Measurements from ENCODE around the gene ZFAND6.

The ZFAND6 gene

DNA sequence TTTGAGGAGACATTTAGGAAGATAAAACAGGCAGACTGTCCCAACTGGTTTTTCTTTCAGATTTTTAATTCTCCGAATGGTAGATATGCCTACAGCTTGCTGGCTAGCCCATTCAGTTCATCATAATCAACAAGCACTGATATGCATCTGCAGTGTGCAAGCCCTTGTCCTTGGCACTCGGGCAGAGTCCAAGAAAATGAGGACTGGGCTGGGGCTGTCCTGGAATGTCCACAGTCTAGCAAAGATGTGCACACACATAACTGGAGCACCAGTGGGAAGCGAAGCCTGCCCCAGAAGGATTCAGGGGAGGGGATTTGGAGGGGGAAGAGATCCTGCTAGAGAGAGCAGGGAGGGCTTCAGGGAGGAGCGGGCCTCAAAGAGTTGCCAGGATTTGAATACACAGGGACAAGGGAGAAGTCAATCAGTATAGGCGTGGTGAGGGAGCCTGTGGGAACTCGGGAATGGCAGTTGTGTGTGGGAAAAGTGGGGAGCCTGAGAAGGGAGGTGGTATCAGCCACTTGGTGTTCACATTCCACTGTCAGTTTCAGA is 102.1 kb downstream of the ZFAND6 start:
- DNase-seq (ENCODE audit: low read depth, low spot score): no peak
- H3K27ac ChIP-seq: no peak overlapping the region

DNA sequence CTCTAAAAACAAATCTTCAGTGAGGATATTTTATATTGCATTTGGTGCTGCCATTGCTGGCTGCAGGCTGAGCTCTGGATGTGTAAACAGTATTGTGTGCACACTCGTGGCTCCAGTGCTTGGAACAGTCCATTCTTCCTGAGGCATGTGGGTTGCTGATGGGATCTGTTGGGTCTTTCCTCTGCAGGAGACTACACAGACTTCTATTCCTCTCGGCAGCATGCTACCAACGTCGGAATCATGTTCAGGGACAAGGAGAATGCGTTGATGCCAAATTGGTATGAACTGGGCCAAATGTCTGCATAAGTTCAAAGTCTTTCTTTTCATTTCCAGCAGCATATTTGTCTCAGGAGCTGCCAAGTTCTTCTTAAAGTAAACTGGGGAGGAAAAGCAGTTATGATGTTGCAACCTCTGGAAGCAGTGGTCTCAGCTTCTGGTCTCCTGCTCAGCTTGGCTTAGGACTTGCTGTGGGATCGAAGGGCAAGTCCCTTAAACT is 102.6 kb downstream of the ZFAND6 start:
- DNase-seq (ENCODE audit: low read depth, low spot score): no peak
- no peak overlapping the region for H3K27ac ChIP-seq

DNA sequence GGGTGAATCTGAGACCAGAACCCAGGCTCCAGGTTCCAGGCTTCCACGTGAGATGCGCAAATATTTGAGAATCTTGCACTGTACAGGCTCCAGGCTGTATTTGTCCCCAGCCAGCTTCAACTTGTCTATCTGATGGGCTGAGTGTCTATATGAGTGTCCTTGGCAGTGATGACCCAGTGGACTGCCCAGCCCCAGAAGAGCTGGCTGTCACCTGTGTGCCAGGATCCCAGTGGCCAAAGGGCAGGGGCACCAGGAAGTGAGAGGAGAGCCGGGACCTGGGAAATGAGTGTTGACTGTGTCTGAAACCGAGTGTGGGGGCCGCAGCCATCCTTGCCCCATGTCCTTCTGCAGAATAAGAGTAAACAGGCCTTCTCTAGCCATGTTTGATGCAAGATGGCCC is 103.7 kb downstream of the ZFAND6 start:
- DNase-seq (ENCODE audit: low read depth, low spot score): no peak
- no peak overlapping the region for H3K27ac ChIP-seq

DNA sequence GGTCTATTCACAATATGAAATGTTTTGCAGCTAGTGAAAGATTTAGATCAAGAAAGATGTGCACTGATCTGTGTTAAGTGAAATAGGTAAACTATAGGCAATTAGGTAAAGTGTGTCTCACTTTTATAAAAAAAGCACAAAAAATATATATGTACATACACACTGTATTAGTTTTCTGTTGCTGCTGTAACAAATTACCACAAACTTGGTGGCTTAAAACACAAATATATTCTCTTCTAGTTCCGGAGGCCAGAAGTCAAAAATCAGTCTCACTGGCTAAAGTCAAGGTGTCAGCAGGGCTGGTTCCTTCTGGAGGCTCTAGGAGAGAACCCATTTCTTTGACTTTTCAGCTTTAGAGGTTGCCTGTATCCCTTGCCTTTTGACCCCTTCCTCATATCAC is 104.4 kb downstream of the ZFAND6 start:
- H3K27ac ChIP-seq: no peak overlapping the region
- DNase-seq (ENCODE audit: low read depth, low spot score): no peak

DNA sequence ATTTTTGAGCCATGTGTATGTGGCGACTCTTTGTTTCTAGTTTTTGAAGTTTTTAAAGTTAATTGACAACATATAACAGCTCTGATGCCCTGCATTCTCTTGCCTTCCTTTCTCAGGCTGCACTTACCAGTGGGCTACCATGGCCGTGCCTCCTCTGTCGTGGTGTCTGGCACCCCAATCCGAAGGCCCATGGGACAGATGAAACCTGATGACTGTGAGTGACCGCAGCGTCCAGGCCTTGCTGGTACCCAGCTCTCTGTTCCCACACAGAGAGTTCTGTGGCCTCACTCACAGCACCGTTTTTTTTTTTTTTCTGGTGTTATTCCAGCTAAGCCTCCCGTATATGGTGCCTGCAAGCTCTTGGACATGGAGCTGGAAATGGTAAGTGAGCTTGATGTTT is 108.5 kb downstream of the ZFAND6 start:
- no peak for DNase-seq (ENCODE audit: low read depth, low spot score)
- H3K27ac ChIP-seq: peak overlapping the region; percentile 14

DNA sequence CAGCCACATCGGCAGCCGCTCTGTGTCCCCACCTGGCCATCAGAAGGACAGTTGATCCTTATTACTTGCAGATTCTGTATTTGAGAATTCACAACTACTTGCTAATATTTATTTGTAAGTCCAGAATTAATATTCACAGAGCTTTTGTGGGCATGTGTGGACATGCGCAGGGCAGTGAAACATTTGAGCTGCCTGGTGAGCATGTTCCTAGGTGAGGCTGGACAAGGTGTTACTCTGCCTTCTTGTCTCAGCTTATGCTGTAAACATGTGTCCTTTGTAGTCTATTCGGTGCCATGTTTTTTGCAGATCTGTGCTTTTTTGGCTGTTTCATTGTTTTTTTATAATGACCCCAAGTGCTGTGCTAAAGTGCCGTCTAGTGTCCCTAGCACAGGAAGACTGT is 108.9 kb downstream of the ZFAND6 start:
- peak overlapping the region; percentile 14 for H3K27ac ChIP-seq
- no peak for DNase-seq (ENCODE audit: low read depth, low spot score)

DNA sequence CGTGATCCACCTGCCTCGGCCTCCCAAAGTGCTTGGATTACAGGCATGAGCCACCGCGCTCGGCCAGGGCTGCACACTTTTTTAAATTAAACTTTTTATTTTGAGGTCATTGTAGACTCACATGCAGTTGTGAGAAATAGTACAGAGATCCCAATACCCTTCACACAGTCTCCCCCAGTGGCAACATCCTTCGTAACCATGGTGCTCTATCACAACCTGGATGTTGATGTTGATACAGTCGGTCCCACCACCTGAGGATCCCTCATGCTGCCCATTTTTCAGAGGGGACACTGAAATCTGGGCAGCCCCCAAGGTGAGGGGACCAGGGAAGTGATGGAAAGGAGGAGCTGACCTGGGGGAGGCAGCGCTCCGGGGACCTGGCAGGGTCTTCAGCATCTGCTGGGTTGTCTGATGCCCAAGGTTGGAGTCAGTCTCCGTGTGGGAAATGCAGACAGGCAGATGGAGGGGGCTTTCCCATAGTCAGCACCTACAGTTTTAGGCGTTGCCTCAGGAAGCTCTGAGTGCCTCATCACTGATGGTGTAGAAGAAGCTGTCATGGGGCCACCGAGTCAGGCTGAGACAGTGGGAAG is 110.4 kb downstream of the ZFAND6 start:
- DNase-seq (ENCODE audit: low read depth, low spot score): no peak
- no peak overlapping the region for H3K27ac ChIP-seq

DNA sequence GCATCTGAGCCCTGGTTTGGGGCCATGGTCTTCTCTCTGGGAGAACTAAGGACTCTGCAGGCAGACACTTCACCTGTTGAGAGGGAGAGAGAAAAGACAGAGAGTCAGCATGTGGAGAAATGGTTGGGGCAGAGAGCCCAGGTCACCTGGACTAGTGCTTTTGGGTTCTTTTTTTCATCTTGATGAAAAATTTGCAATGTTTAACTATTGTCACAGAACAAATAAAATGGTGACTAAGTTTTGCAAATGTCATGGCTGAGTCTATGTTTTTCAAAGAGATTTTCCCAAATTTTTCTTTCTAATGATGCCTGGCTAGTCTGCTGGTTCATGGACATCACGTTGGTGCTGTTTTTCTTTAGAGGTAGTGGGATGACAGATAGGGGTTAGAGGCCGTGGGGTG is 111.1 kb downstream of the ZFAND6 start:
- DNase-seq (ENCODE audit: low read depth, low spot score): no peak
- no peak overlapping the region for H3K27ac ChIP-seq

DNA sequence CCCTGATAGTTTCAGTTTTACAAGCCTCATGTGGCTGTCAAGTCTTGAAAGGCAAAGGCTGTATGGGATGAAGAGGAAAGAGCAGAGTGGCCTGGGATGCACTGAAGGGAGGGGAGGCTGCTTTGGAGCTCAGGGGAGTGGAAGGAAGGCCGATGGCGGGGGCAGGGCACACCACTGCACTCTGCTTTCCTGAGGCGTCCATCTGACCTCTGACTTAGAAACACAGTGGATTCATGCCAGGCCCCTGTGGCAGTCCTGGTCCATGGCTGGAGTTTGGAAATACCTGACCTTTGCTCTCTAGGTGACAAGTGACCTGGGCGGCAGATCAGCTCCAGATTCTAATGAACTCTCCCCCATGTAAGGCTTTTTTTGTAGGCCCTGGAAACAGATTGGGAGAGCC is 112.3 kb downstream of the ZFAND6 start:
- no peak overlapping the region for H3K27ac ChIP-seq
- no peak for DNase-seq (ENCODE audit: low read depth, low spot score)

DNA sequence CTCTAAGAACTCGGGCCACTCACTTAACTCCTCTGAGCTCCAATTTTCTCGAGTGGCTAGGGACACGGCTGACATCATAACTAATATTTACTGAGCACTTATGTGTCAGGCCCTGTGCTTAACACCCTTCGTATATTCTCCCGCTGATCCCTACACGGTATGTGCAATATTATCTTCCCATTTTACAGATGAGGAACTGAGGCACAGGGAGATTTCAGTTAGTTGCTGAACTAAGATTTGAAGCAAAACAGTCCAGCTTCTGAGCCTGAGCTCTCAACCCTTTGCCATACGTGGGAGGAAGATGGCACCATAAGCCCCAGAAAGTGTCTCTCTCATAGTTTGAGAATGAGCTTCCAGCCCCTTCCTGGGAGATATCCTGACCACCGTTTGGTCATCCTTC is 112.9 kb downstream of the ZFAND6 start:
- DNase-seq (ENCODE audit: low read depth, low spot score): no peak
- no peak overlapping the region for H3K27ac ChIP-seq

DNA sequence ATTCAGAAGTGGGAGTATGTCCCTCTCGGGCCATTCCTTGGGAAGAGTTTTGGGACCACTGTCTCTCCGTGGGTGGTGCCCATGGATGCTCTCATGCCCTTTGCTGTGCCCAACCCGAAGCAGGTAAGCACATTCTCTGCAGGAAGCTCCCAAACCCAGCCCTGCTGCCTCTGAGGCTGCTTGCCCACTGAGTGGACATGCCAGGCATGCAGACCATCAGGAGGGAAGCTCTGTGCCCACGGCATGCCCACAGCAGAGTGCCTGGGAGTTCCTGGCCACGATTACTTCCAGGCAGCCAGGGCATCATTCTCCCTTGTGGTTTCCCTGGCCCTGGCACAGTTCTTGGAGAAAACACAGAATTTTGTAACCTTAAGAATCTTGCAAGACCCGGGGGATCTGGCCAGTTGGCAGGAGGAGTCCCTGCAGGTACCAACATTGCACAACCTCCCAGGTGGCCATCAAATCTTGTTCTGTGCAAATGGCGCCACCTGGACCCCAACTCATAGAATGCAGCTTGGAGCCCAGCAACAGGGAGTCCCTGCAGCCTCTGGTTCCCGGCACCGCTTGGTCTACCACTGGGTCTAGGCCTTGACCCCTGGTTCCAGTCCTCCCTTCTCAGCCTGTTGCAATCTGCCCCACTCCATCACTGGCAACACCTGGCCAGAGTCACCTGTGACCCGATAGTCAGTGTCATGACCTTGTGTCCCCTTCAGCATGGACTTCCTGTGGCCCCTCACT is 113.7 kb downstream of the ZFAND6 start:
- no peak for DNase-seq (ENCODE audit: low read depth, low spot score)
- H3K27ac ChIP-seq: no peak overlapping the region

DNA sequence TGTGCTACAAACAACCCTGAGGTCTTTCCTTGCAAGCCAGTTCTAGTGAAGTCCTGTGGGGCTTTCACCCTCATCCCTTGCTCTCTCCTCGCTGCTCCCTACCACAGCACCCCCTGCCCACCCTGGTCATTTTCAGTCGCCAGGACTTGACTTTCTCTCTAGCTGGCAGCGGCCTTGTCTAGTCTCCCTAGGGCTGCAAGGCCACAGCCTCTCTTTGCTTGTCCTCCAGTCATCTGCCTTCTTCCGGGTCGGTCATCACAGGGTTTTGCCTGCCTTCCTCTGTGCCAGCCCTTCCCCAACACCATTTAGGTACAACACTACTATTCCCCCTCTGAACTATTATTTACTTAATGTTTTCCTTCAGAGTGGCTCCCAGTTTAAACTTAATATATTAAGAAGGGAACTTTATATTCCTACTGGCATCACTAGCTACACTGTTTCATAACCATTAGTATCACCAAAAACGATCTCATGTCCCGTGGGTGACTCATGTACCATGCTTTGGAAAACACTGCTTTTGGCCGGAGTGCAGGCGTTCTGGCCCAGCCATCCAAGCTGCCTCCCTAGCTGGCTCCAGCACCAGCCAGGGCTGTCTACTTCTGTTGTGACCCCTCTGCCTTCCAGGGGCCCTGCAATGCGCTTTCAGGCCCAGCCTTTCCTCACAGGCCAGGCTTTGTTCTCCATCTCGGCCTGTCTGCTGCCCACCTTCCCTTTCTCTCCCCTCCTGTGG is 114.7 kb downstream of the ZFAND6 start:
- DNase-seq (ENCODE audit: low read depth, low spot score): no peak
- no peak overlapping the region for H3K27ac ChIP-seq

DNA sequence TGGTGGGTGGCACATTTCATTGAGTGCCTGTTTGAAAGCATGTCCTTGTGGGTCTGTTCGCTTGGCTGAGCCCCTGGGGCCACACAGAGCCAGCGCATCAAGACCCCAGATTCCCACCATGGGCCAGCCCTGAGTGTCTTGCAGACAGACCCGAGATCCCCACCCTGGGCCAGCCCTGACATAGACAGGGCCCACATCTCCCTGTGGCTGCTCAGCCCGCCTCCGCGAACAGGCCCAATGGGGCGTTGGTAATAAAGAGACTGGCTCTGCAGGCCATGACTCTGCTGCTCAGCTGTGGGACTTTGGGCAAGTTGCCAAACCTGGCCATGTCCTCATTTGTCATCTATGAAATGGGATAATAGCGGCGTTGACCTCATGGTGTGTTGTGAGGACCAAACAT is 116.0 kb downstream of the ZFAND6 start:
- H3K27ac ChIP-seq: no peak overlapping the region
- DNase-seq (ENCODE audit: low read depth, low spot score): no peak

DNA sequence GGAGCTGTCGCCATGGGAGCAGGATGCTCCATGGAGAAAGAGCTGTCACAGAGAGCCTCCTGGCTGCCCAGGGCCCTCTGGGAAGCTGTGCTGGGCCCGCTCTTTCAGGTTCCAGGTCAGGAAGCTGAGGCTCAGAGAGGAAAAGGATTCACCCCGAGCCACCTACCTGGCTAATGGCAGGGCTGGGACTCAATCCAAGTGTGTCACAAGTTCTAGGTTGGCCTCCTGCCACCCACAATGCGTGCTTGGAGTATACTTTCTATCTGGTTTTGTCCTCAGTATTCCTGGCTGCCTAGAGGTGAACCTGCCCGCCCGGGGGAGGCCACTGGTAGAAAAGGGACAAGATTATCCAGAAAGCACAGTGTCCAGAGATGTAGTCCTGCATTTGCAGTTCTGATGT is 117.0 kb downstream of the ZFAND6 start:
- no peak overlapping the region for H3K27ac ChIP-seq
- no peak for DNase-seq (ENCODE audit: low read depth, low spot score)

DNA sequence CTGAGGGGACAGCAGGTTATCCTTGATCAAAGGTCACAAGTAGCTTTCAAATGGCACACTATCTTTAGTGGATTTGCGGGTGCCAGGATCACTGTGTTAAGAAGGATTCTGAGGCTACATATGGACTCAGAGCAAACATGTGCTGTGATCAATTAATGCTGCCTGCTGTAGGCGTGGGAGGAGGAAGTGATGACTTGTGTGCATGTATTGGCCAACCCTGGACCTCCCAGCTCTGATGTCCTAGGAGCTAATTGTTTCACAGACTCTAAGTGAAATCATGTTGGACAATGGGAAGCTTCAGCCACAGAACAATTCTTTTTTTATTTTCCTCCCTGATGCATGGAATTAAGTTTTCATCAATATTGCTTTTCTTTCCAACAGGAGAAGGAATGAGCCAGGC is 117.7 kb downstream of the ZFAND6 start:
- H3K27ac ChIP-seq: no peak overlapping the region
- DNase-seq (ENCODE audit: low read depth, low spot score): no peak

DNA sequence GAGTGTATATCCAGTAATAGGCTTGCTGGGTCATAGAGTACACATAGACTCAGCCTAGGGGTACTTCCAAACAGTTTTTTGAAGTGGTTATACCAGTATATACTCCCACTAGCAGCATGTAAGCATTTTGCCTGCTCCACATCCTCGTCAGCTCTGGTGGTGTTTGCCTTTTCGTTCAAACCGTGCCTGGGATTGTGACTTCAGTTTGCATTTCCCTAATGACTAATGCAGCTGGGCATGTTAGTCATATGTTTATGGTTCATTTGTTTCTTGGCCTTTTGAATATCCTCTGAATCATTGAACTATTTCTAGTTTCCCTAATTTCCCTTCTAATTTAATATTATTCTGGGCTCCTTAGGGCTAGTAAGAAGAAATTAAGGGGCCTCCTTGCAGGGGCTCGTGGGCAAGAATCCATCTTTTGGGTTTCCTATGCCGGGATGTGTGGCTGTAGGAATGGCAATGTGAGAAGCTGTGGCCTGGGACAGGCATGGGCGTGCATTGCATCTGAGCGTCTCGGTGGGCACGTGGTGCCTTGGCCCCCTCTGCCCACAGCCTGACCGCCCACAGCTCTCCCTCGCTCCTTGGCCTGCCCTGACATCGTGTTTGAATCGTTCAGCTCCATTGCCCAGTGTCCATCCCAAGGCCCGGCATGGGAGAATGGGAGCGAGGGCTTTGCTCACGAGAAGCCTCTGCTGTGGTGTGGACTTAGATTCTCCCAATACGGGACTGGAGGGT is 119.7 kb downstream of the ZFAND6 start:
- peak; percentile 83 for DNase-seq (ENCODE audit: low read depth, low spot score)
- peak overlapping the region; percentile 34 for H3K27ac ChIP-seq

DNA sequence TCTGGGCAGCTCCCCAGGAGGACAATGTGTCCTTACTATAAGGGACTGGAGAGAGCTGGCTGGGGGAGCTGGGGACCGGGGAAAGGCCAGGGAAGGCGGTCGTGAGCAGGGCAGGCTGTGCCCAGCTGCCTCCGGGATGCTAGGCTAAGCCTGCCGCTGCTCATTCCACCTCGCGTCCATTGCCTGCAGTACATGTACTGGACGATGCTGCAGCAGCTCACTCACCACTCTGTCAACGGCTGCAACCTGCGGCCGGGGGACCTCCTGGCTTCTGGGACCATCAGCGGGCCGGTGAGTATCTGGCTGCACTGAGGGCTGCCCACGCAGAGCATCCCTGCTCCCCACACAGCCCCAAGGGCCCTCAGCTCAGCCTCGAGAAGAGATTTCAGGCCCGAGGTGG is 120.5 kb downstream of the ZFAND6 start:
- DNase-seq (ENCODE audit: low read depth, low spot score): no peak
- no peak overlapping the region for H3K27ac ChIP-seq

DNA sequence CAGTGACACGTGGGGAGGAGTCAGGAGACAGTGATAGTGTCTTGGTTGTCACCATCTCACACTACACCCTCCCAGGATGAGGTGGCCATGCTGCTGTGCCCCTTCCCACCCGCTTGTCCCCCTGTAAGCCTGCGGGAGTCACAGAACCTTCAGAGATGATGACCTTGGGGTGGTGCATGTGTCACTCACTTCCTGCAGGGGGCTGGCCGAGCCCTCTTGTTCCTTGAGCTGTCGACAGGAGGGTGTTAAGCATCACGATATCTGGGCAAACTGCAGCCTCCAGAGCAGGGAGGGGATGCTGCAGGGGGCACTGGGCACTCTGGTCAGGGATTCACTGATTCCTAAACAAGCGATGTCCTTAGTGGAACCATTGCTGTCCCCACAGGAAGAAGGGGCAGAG is 121.0 kb downstream of the ZFAND6 start:
- no peak for DNase-seq (ENCODE audit: low read depth, low spot score)
- H3K27ac ChIP-seq: no peak overlapping the region

DNA sequence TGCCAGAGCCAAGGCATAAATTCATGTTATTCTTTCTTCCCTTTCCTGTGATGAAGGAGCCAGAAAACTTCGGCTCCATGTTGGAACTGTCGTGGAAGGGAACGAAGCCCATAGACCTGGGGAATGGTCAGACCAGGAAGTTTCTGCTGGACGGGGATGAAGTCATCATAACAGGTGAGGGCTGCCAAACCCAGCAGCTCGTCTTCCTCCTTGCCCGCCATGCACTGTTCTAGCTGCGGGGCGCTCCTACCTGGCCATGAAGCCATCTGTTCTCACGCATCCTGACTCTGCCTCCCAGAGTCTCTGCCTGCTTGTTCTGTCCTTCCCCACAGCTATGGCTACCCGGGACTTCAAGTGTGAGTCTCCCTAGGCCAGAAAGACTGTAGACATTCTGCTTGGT is 121.5 kb downstream of the ZFAND6 start:
- DNase-seq (ENCODE audit: low read depth, low spot score): no peak
- H3K27ac ChIP-seq: no peak overlapping the region

DNA sequence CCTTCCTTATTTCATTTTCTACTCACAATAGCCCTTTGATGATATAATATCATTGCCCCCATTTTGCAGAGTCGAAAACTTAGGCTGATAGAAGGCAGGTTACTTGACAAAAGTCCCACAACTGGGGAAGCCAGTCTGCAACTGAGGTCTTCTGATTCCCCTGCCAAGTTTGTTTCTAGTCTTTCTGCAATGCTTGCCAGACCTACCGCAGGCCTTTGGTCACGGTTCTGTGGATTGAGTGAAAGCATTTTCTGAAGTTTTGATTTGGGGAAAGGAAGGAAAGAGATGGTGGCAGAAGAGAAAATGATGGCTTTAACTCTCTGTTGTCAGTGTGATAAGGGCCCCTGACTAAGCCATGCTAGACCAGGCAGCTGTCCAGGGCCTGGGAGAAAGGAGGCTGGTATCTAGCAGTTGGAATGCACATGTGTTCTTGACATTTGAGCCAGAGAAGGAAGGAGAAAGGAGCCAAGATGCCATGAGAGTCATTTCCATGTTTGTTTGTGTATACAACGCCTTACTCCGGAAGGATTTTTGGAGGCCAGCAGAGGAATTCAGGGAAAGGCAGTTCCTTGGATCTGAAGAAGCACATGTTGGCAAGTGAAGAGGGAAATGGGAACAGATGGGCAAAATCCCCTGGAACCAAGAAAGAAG is 123.3 kb downstream of the ZFAND6 start:
- DNase-seq (ENCODE audit: low read depth, low spot score): no peak
- H3K27ac ChIP-seq: no peak overlapping the region

Measured in epithelial cell of prostate (primary cell).